GM23338 (cell line): ENCODE measurements around the gene GUCA1C. TPM values are rescaled to one million over a fixed set of nuclear protein-coding genes. Genes with fewer than 3 reads are reported as not detected.

Source experiments
- ATAC-seq: fragments of 200-7000 bp; cut with Tn5 transposase; 3 replicates; pipeline ENCODE4 v1.9.1; 2020
- DNase-seq: peaks from one replicate; pipeline ENCODE4 v3.0.0-alpha.2; 2015; ENCODE audit warnings: low spot score
- H2AFZ ChIP-seq: fragments of 200-600 bp; sonication (generic); 2 replicates; pipeline ENCODE4 v1.8.0; 2016; ENCODE audit warnings: antibody characterized with exemption, mild to moderate bottlenecking, moderate library complexity
- H3F3A ChIP-seq: fragments of 200-600 bp; sonication (generic); replicated peaks from 2 replicates; pipeline ENCODE4 v1.8.0; 2017; ENCODE audit warnings: antibody characterized with exemption, mixed run types, low read depth
- H3K27ac ChIP-seq: fragments of 200-600 bp; sonication (generic); 2 replicates; pipeline ENCODE4 v1.6.1; 2016; ENCODE audit warnings: low read depth
- H3K27me3 ChIP-seq: fragments of 200-600 bp; sonication (generic); 2 replicates; pipeline ENCODE4 v1.8.0; 2016; ENCODE audit warnings: mild to moderate bottlenecking, mixed run types, moderate library complexity; ENCODE audit not compliant: insufficient read depth
- H3K36me3 ChIP-seq: fragments of 200-600 bp; sonication (generic); 2 replicates; pipeline ENCODE4 v1.8.0; 2016; ENCODE audit warnings: mild to moderate bottlenecking; ENCODE audit not compliant: insufficient read depth
- H3K4me1 ChIP-seq: fragments of 200-600 bp; sonication (generic); 2 replicates; pipeline ENCODE4 v1.8.0; 2016; ENCODE audit warnings: mild to moderate bottlenecking, moderate library complexity; ENCODE audit not compliant: insufficient read depth
- H3K4me2 ChIP-seq: fragments of 200-600 bp; sonication (generic); 2 replicates; pipeline ENCODE4 v1.7.1; 2017; ENCODE audit warnings: mixed run types
- H3K4me3 ChIP-seq: fragments of 200-600 bp; sonication (generic); 2 replicates; pipeline ENCODE4 v1.6.1; 2016; ENCODE audit warnings: mixed run types
- H3K79me2 ChIP-seq: fragments of 200-600 bp; sonication (generic); replicated peaks from 2 replicates; pipeline ENCODE4 v1.8.0; 2017; ENCODE audit warnings: mild to moderate bottlenecking; ENCODE audit not compliant: insufficient read depth
- H3K9me2 ChIP-seq: fragments of 200-600 bp; sonication (generic); 2 replicates; pipeline ENCODE4 v1.8.0; 2017; ENCODE audit not compliant: insufficient read depth
- H4K20me1 ChIP-seq: fragments of 200-600 bp; sonication (generic); replicated peaks from 2 replicates; pipeline ENCODE4 v1.8.0; 2017; ENCODE audit warnings: mild to moderate bottlenecking; ENCODE audit not compliant: insufficient read depth
- H3K27ac Mint-ChIP-seq: 2 replicates; pipeline ENCODE4 v1.8.0; 2020; ENCODE audit warnings: inconsistent platforms, mild to moderate bottlenecking, moderate library complexity, mixed read lengths
- H3K27me3 Mint-ChIP-seq: 3 replicates; pipeline ENCODE4 v1.8.0; 2022; ENCODE audit warnings: low read depth, mild to moderate bottlenecking, moderate library complexity, mixed read lengths, inconsistent platforms; ENCODE audit not compliant: insufficient read depth, poor library complexity
- H3K36me3 Mint-ChIP-seq: 3 replicates; pipeline ENCODE4 v1.8.0; 2021; ENCODE audit warnings: low read depth, mild to moderate bottlenecking, inconsistent platforms, moderate library complexity, mixed read lengths
- H3K4me1 Mint-ChIP-seq: 3 replicates; pipeline ENCODE4 v1.8.0; 2020; ENCODE audit warnings: mild to moderate bottlenecking, inconsistent platforms, mixed read lengths
- H3K4me3 Mint-ChIP-seq: 3 replicates; pipeline ENCODE4 v1.8.0; 2021; ENCODE audit warnings: moderate library complexity, mild to moderate bottlenecking, inconsistent platforms, mixed read lengths
- H3K9me3 Mint-ChIP-seq: 3 replicates; pipeline ENCODE4 v1.8.0; 2020; ENCODE audit warnings: moderate library complexity, mild to moderate bottlenecking, inconsistent platforms, mixed read lengths
- CTCF ChIP-seq, 2 experiments: fragments of 200-600 bp in 1 of 2; sonication (generic) in 1 of 2; conservative IDR thresholded peaks; 2 replicates each; pipeline versions ENCODE4 v1.5.1 to v1.6.1; 2016 to 2017; ENCODE audit warnings: antibody characterized with exemption in 2 of 2, low read depth in 2 of 2, mild to moderate bottlenecking in 2 of 2, moderate library complexity in 1 of 2
- ETS1 ChIP-seq: IDR thresholded peaks from 2 replicates; pipeline ENCODE4 v1.6.1; 2016; ENCODE audit warnings: antibody characterized with exemption
- EZH2 ChIP-seq: fragments of 200-600 bp; sonication (generic); IDR thresholded peaks from one replicate; pipeline ENCODE4 v1.8.0; 2017; ENCODE audit warnings: antibody characterized with exemption, mild to moderate bottlenecking, low read depth; ENCODE audit not compliant: unreplicated experiment
- JUNB ChIP-seq: IDR thresholded peaks from one replicate; pipeline ENCODE4 v1.6.1; 2016; ENCODE audit warnings: antibody characterized with exemption; ENCODE audit not compliant: unreplicated experiment
- STAT1 ChIP-seq: IDR thresholded peaks from one replicate; pipeline ENCODE4 v1.6.1; 2016; ENCODE audit warnings: antibody characterized with exemption; ENCODE audit not compliant: unreplicated experiment
- ZNF114 ChIP-seq: fragments of 250-450 bp; sonication (Bioruptor Pico); IDR thresholded peaks from 2 replicates; pipeline ENCODE4 v1.5.0; 2020; ENCODE audit warnings: mild to moderate bottlenecking, moderate library complexity
- ZNF331 ChIP-seq: fragments of 250-450 bp; sonication (Bioruptor Pico); IDR thresholded peaks from 2 replicates; pipeline ENCODE4 v1.5.0; 2020; ENCODE audit warnings: low read depth, mild to moderate bottlenecking, moderate library complexity
- long read RNA-seq: library from polyadenylated mRNA; unstranded; transcript quantifications from one replicate; pipeline ENCODE4 v2.0.0, GENCODE V29; 2020; ENCODE audit not compliant: unreplicated experiment
- polyA plus RNA-seq: library from polyadenylated mRNA; unstranded; fragments of >200 nt; fragmentation: Nextera tagmentation; extraction: Ambion mirVana; gene quantifications from 2 replicates; pipeline ENCODE4 v1.2.1, GENCODE V29; 2016
- total RNA-seq: library from RNA; depleted of rRNA; stranded (reverse); fragments of >200 nt; shearing (Covaris generic); gene quantifications from 2 replicates; pipeline ENCODE4 v1.2.3, GENCODE V29; 2014; rRNA removed

The GUCA1C gene
- total RNA-seq = not detected in 2 replicates
- polyA plus RNA-seq = not detected in 2 replicates
- long read RNA-seq = 0 reads

- H3K27ac Mint-ChIP-seq = no peak within 1 kb of the TSS
- ATAC-seq = no peak
- no peak within 1 kb of the TSS for H3K4me3 Mint-ChIP-seq
These were observed at the start of gene GUCA1C for GRCh38 chr3:108953700-108954099. Gene GUCA1C (minus strand): TSS chr3:108953879. CDS start chr3:108953762, 117 bp downstream.

GRCh38 chr3:108998436-108998835 is 44.8 kb upstream of the GUCA1C start:
- H4K20me1 ChIP-seq = no peaks in the 10 kb centered on the region
- 0 out of 2 replicates have a peak overlapping the region, but pooled peaks have one; percentile 3 for H2AFZ ChIP-seq
- no peaks in the 10 kb centered on the region for H3K36me3 Mint-ChIP-seq
- TF ChIP-seq CTCF (conservative IDR thresholded peaks at IDR 0.05; ENCODE audit: low read depth in 2 of 2) = no peak
- H3K4me2 ChIP-seq = no peak overlapping the region
- no peak overlapping the region for H3K4me3 Mint-ChIP-seq
- peaks cover 2% of the 10 kb centered on the region; the same call in 1 of the 3 replicates for H3K4me1 Mint-ChIP-seq
- H3K4me3 ChIP-seq = no peak overlapping the region
- no peaks in the 10 kb centered on the region for H3K4me1 ChIP-seq
- no peaks in the 10 kb centered on the region for H3F3A ChIP-seq
- H3K79me2 ChIP-seq = no peaks in the 10 kb centered on the region
- ATAC-seq (no peak), DNase-seq (no peak)
- no peaks in the 10 kb centered on the region for H3K9me2 ChIP-seq
- no peaks in the 10 kb centered on the region for H3K9me3 Mint-ChIP-seq
- H3K27ac Mint-ChIP-seq = no peak overlapping the region
- no peaks in the 10 kb centered on the region for H3K27me3 ChIP-seq
- no peak overlapping the region for H3K27ac ChIP-seq
- no peaks in the 10 kb centered on the region for H3K36me3 ChIP-seq
- H3K27me3 Mint-ChIP-seq = no peaks in the 10 kb centered on the region

More at GRCh38 chr3:108953700-108954099, at the start of gene GUCA1C:
- H3K4me1 ChIP-seq = 0 out of 2 replicates have a peak, but pooled peaks cover 3% of the 10 kb centered on the region
- no peak within 1 kb of the TSS for H3K4me3 ChIP-seq
- no peaks in the 10 kb centered on the region for H3K36me3 ChIP-seq
- H3K4me1 Mint-ChIP-seq = 0 out of 3 replicates have a peak, but pooled peaks cover 2% of the 10 kb centered on the region
- DNase-seq = no peak
- H3K27me3 Mint-ChIP-seq = no peaks in the 10 kb centered on the region
- H3K79me2 ChIP-seq = no peaks in the 10 kb centered on the region
- H3K36me3 Mint-ChIP-seq = no peaks in the 10 kb centered on the region
- no peaks in the 10 kb centered on the region for H3K9me3 Mint-ChIP-seq
- H3F3A ChIP-seq = no peaks in the 10 kb centered on the region
- H2AFZ ChIP-seq = peak within 1 kb of the TSS; percentile 57; the same call in 1 of the 2 replicates
- H3K4me2 ChIP-seq = no peak within 1 kb of the TSS
- no peak for TF ChIP-seq CTCF (conservative IDR thresholded peaks at IDR 0.05; ENCODE audit: low read depth in 2 of 2)
- no peak within 1 kb of the TSS for H3K27ac ChIP-seq
- no peaks in the 10 kb centered on the region for H4K20me1 ChIP-seq
- no peaks in the 10 kb centered on the region for H3K9me2 ChIP-seq
- H3K27me3 ChIP-seq = no peaks in the 10 kb centered on the region

- H3K36me3 Mint-ChIP-seq = no peaks in the 10 kb centered on the region
- H3K9me2 ChIP-seq = no peaks in the 10 kb centered on the region
- H3K27me3 ChIP-seq = no peaks in the 10 kb centered on the region
- no peak for TF ChIP-seq ZNF114 (CRISPR knock-in tag)
- no peak for TF ChIP-seq JUNB
- no peak for TF ChIP-seq ETS1
- no peak for TF ChIP-seq EZH2
- no peak for TF ChIP-seq ZNF331
- TF ChIP-seq CTCF (conservative IDR thresholded peaks at IDR 0.05; ENCODE audit: low read depth in 2 of 2) = no peak
- TF ChIP-seq STAT1 = no peak
These were observed 32.2 kb upstream of the GUCA1C start for GRCh38 chr3:108985844-108986243.

More at GRCh38 chr3:108985844-108986243, 32.2 kb upstream of the GUCA1C start:
- DNase-seq (peak; percentile 17), ATAC-seq (no peak)
- H3K27ac ChIP-seq = no peak overlapping the region
- Mint-ChIP-seq H3K27me3 (peaks cover 3% of the 10 kb centered on the region), H3K4me3 (no peak overlapping the region), H3K4me1 (no peaks in the 10 kb centered on the region), H3K27ac (no peak overlapping the region), H3K9me3 (no peaks in the 10 kb centered on the region)
- H3K79me2 ChIP-seq = no peaks in the 10 kb centered on the region
- H3F3A ChIP-seq = no peaks in the 10 kb centered on the region
- no peaks in the 10 kb centered on the region for H3K4me1 ChIP-seq
- H3K4me3 ChIP-seq = no peak overlapping the region
- no peak overlapping the region for H2AFZ ChIP-seq
- no peaks in the 10 kb centered on the region for H3K36me3 ChIP-seq
- H3K4me2 ChIP-seq = no peak overlapping the region
- H4K20me1 ChIP-seq = no peaks in the 10 kb centered on the region
